Measurements from ENCODE around the gene FOLR2. TPM values are rescaled to one million over a fixed set of nuclear protein-coding genes. Genes with fewer than 3 reads are reported as not detected.

Gene FOLR2
- total RNA-seq, 1 donor from 2014 or later, result not detected

- Histone ChIP-seq H3K27me3 (ENCODE audit: control insufficient read depth, insufficient read depth, low read length) (no peaks in the 10 kb centered on the region), H3K36me3 (ENCODE audit: control insufficient read depth, insufficient read depth, low read length) (peaks cover 14% of the 10 kb centered on the region), H3K4me3 (ENCODE audit: low read depth, low read length) (no peak overlapping the region)
- no peak for TF ChIP-seq CTCF (IDR thresholded peaks at IDR 0.05; ENCODE audit: insufficient read depth, low read length, poor library complexity, severe bottlenecking)
- DNase-seq (ENCODE audit: low read depth), result no peak
Measured at GRCh38 chr11:72228844-72229231, 12.2 kb downstream of the FOLR2 start.

- H3K36me3 ChIP-seq (ENCODE audit: control insufficient read depth, insufficient read depth, low read length), result peaks cover 14% of the 10 kb centered on the region
- no peaks in the 10 kb centered on the region for H3K27me3 ChIP-seq (ENCODE audit: control insufficient read depth, insufficient read depth, low read length)
- TF ChIP-seq CTCF (IDR thresholded peaks at IDR 0.05; ENCODE audit: insufficient read depth, low read length, poor library complexity, severe bottlenecking), result no peak
- no peak overlapping the region for H3K4me3 ChIP-seq (ENCODE audit: low read depth, low read length)
- DNase-seq (ENCODE audit: low read depth), result no peak
Measured at GRCh38 chr11:72229336-72229924, 12.8 kb downstream of the FOLR2 start.

- TF ChIP-seq CTCF (IDR thresholded peaks at IDR 0.05; ENCODE audit: insufficient read depth, low read length, poor library complexity, severe bottlenecking), result no peak
- Histone ChIP-seq H3K36me3 (ENCODE audit: control insufficient read depth, insufficient read depth, low read length) (peaks cover 14% of the 10 kb centered on the region), H3K27me3 (ENCODE audit: control insufficient read depth, insufficient read depth, low read length) (no peaks in the 10 kb centered on the region), H3K4me3 (ENCODE audit: low read depth, low read length) (no peak overlapping the region)
- DNase-seq (ENCODE audit: low read depth), result no peak
Measured at GRCh38 chr11:72229925-72230763, 13.6 kb downstream of the FOLR2 start.

- Histone ChIP-seq H3K4me3 (ENCODE audit: low read depth, low read length) (no peak overlapping the region), H3K27me3 (ENCODE audit: control insufficient read depth, insufficient read depth, low read length) (no peaks in the 10 kb centered on the region), H3K36me3 (ENCODE audit: control insufficient read depth, insufficient read depth, low read length) (peaks cover 17% of the 10 kb centered on the region)
- DNase-seq (ENCODE audit: low read depth), result no peak
- no peak for TF ChIP-seq CTCF (IDR thresholded peaks at IDR 0.05; ENCODE audit: insufficient read depth, low read length, poor library complexity, severe bottlenecking)
Measured at GRCh38 chr11:72230764-72231365, 14.3 kb downstream of the FOLR2 start.

- Histone ChIP-seq H3K36me3 (ENCODE audit: control insufficient read depth, insufficient read depth, low read length) (peaks cover 17% of the 10 kb centered on the region), H3K4me3 (ENCODE audit: low read depth, low read length) (no peak overlapping the region), H3K27me3 (ENCODE audit: control insufficient read depth, insufficient read depth, low read length) (no peaks in the 10 kb centered on the region)
- DNase-seq (ENCODE audit: low read depth), result no peak
- TF ChIP-seq CTCF (IDR thresholded peaks at IDR 0.05; ENCODE audit: insufficient read depth, low read length, poor library complexity, severe bottlenecking), result no peak
Measured at GRCh38 chr11:72231396-72232259, 15.0 kb downstream of the FOLR2 start.

All from kidney epithelial cell (primary cell).